GM23338 (cell line): ENCODE results near the gene CD22. TPM values are rescaled to one million over a fixed set of nuclear protein-coding genes. Genes with fewer than 3 reads are reported as not detected.

Source experiments
- ATAC-seq: fragments of 200-7000 bp; cut with Tn5 transposase; 3 replicates; pipeline ENCODE4 v1.9.1; 2020
- DNase-seq: peaks from one replicate; pipeline ENCODE4 v3.0.0-alpha.2; 2015; ENCODE audit warnings: low spot score
- H2AFZ ChIP-seq: fragments of 200-600 bp; sonication (generic); 2 replicates; pipeline ENCODE4 v1.8.0; 2016; ENCODE audit warnings: antibody characterized with exemption, mild to moderate bottlenecking, moderate library complexity
- H3F3A ChIP-seq: fragments of 200-600 bp; sonication (generic); replicated peaks from 2 replicates; pipeline ENCODE4 v1.8.0; 2017; ENCODE audit warnings: antibody characterized with exemption, mixed run types, low read depth
- H3K27ac ChIP-seq: fragments of 200-600 bp; sonication (generic); 2 replicates; pipeline ENCODE4 v1.6.1; 2016; ENCODE audit warnings: low read depth
- H3K27me3 ChIP-seq: fragments of 200-600 bp; sonication (generic); 2 replicates; pipeline ENCODE4 v1.8.0; 2016; ENCODE audit warnings: mild to moderate bottlenecking, mixed run types, moderate library complexity; ENCODE audit not compliant: insufficient read depth
- H3K36me3 ChIP-seq: fragments of 200-600 bp; sonication (generic); 2 replicates; pipeline ENCODE4 v1.8.0; 2016; ENCODE audit warnings: mild to moderate bottlenecking; ENCODE audit not compliant: insufficient read depth
- H3K4me1 ChIP-seq: fragments of 200-600 bp; sonication (generic); 2 replicates; pipeline ENCODE4 v1.8.0; 2016; ENCODE audit warnings: mild to moderate bottlenecking, moderate library complexity; ENCODE audit not compliant: insufficient read depth
- H3K4me2 ChIP-seq: fragments of 200-600 bp; sonication (generic); 2 replicates; pipeline ENCODE4 v1.7.1; 2017; ENCODE audit warnings: mixed run types
- H3K4me3 ChIP-seq: fragments of 200-600 bp; sonication (generic); 2 replicates; pipeline ENCODE4 v1.6.1; 2016; ENCODE audit warnings: mixed run types
- H3K79me2 ChIP-seq: fragments of 200-600 bp; sonication (generic); replicated peaks from 2 replicates; pipeline ENCODE4 v1.8.0; 2017; ENCODE audit warnings: mild to moderate bottlenecking; ENCODE audit not compliant: insufficient read depth
- H3K9me2 ChIP-seq: fragments of 200-600 bp; sonication (generic); 2 replicates; pipeline ENCODE4 v1.8.0; 2017; ENCODE audit not compliant: insufficient read depth
- H4K20me1 ChIP-seq: fragments of 200-600 bp; sonication (generic); replicated peaks from 2 replicates; pipeline ENCODE4 v1.8.0; 2017; ENCODE audit warnings: mild to moderate bottlenecking; ENCODE audit not compliant: insufficient read depth
- H3K27ac Mint-ChIP-seq: 2 replicates; pipeline ENCODE4 v1.8.0; 2020; ENCODE audit warnings: inconsistent platforms, mild to moderate bottlenecking, moderate library complexity, mixed read lengths
- H3K27me3 Mint-ChIP-seq: 3 replicates; pipeline ENCODE4 v1.8.0; 2022; ENCODE audit warnings: low read depth, mild to moderate bottlenecking, moderate library complexity, mixed read lengths, inconsistent platforms; ENCODE audit not compliant: insufficient read depth, poor library complexity
- H3K36me3 Mint-ChIP-seq: 3 replicates; pipeline ENCODE4 v1.8.0; 2021; ENCODE audit warnings: low read depth, mild to moderate bottlenecking, inconsistent platforms, moderate library complexity, mixed read lengths
- H3K4me1 Mint-ChIP-seq: 3 replicates; pipeline ENCODE4 v1.8.0; 2020; ENCODE audit warnings: mild to moderate bottlenecking, inconsistent platforms, mixed read lengths
- H3K4me3 Mint-ChIP-seq: 3 replicates; pipeline ENCODE4 v1.8.0; 2021; ENCODE audit warnings: moderate library complexity, mild to moderate bottlenecking, inconsistent platforms, mixed read lengths
- H3K9me3 Mint-ChIP-seq: 3 replicates; pipeline ENCODE4 v1.8.0; 2020; ENCODE audit warnings: moderate library complexity, mild to moderate bottlenecking, inconsistent platforms, mixed read lengths
- CREB1 ChIP-seq: fragments of 250-450 bp; sonication (Bioruptor Pico); IDR thresholded peaks from 2 replicates; pipeline ENCODE4 v1.5.0; 2020; ENCODE audit warnings: low read depth, mild to moderate bottlenecking, moderate library complexity
- CTCF ChIP-seq, 2 experiments: fragments of 200-600 bp in 1 of 2; sonication (generic) in 1 of 2; conservative IDR thresholded peaks; 2 replicates each; pipeline versions ENCODE4 v1.5.1 to v1.6.1; 2016 to 2017; ENCODE audit warnings: antibody characterized with exemption in 2 of 2, low read depth in 2 of 2, mild to moderate bottlenecking in 2 of 2, moderate library complexity in 1 of 2
- ETS1 ChIP-seq: IDR thresholded peaks from 2 replicates; pipeline ENCODE4 v1.6.1; 2016; ENCODE audit warnings: antibody characterized with exemption
- EZH2 ChIP-seq: fragments of 200-600 bp; sonication (generic); IDR thresholded peaks from one replicate; pipeline ENCODE4 v1.8.0; 2017; ENCODE audit warnings: antibody characterized with exemption, mild to moderate bottlenecking, low read depth; ENCODE audit not compliant: unreplicated experiment
- EZH2phosphoT487 ChIP-seq: fragments of 200-600 bp; sonication (generic); IDR thresholded peaks from one replicate; pipeline ENCODE4 v1.8.1; 2018; ENCODE audit warnings: antibody characterized with exemption; ENCODE audit not compliant: unreplicated experiment
- JUNB ChIP-seq: IDR thresholded peaks from one replicate; pipeline ENCODE4 v1.6.1; 2016; ENCODE audit warnings: antibody characterized with exemption; ENCODE audit not compliant: unreplicated experiment
- NANOG ChIP-seq: IDR thresholded peaks from 2 replicates; pipeline ENCODE4 v1.6.1; 2016; ENCODE audit warnings: antibody characterized with exemption, borderline replicate concordance
- POLR2AphosphoS5 ChIP-seq: IDR thresholded peaks from 2 replicates; pipeline ENCODE4 v1.6.1; 2016; ENCODE audit warnings: antibody characterized with exemption, low read depth
- STAT1 ChIP-seq: IDR thresholded peaks from one replicate; pipeline ENCODE4 v1.6.1; 2016; ENCODE audit warnings: antibody characterized with exemption; ENCODE audit not compliant: unreplicated experiment
- ZNF331 ChIP-seq: fragments of 250-450 bp; sonication (Bioruptor Pico); IDR thresholded peaks from 2 replicates; pipeline ENCODE4 v1.5.0; 2020; ENCODE audit warnings: low read depth, mild to moderate bottlenecking, moderate library complexity
- ZNF462 ChIP-seq: fragments of 250-450 bp; sonication (Bioruptor Pico); IDR thresholded peaks from 2 replicates; pipeline ENCODE4 v1.5.0; 2020; ENCODE audit warnings: mild to moderate bottlenecking, moderate library complexity
- polyA plus RNA-seq: library from polyadenylated mRNA; unstranded; fragments of >200 nt; fragmentation: Nextera tagmentation; extraction: Ambion mirVana; gene quantifications from 2 replicates; pipeline ENCODE4 v1.2.1, GENCODE V29; 2016
- total RNA-seq: library from RNA; depleted of rRNA; stranded (reverse); fragments of >200 nt; shearing (Covaris generic); gene quantifications from 2 replicates; pipeline ENCODE4 v1.2.3, GENCODE V29; 2014

CD22 gene
- total and polyA plus RNA-seq, 2 experiments from 2014 or later = 0.10 to 0.32 TPM

GRCh38 chr19:35315883-35316282, 13.1 kb upstream of the CD22 start:
- H2AFZ ChIP-seq = no peak overlapping the region

More at GRCh38 chr19:35315883-35316282, 13.1 kb upstream of the CD22 start:
- Histone ChIP-seq H3K9me2 (no peaks in the 10 kb centered on the region), H3F3A (no peaks in the 10 kb centered on the region), H3K4me1 (no peaks in the 10 kb centered on the region), H3K4me3 (no peak overlapping the region), H3K79me2 (no peaks in the 10 kb centered on the region), H3K27ac (no peak overlapping the region), H4K20me1 (no peaks in the 10 kb centered on the region), H3K4me2 (no peak overlapping the region), H3K27me3 (no peaks in the 10 kb centered on the region), H3K36me3 (no peaks in the 10 kb centered on the region)
- Mint-ChIP-seq H3K4me3 (no peak overlapping the region), H3K36me3 (no peaks in the 10 kb centered on the region), H3K27ac (no peak overlapping the region), H3K9me3 (no peaks in the 10 kb centered on the region), H3K27me3 (peaks cover 5% of the 10 kb centered on the region), H3K4me1 (peaks cover 2% of the 10 kb centered on the region; the same call in 1 of the 3 replicates)
- DNase-seq (no peak), ATAC-seq (no peak)
- TF ChIP-seq CTCF (conservative IDR thresholded peaks at IDR 0.05; ENCODE audit: low read depth in 2 of 2) (no peak), CREB1 (CRISPR knock-in tag) (no peak), POLR2AphosphoS5 (no peak), STAT1 (no peak), ZNF462 (no peak), ZNF331 (no peak), EZH2phosphoT487 (no peak), ETS1 (no peak), JUNB (no peak), EZH2 (no peak), NANOG (no peak)
